Kidney (tissue), 14 donors: Measurements from ENCODE around the gene COL6A5. TPM values are rescaled to one million over a fixed set of nuclear protein-coding genes. Genes with fewer than 3 reads are reported as not detected.
"Not testable (repeated sequence)": the region's sequence is repeated elsewhere in the genome, so short reads cannot be mapped to it uniquely, and the experiment has no call there.

Source experiments
- DNase-seq, 5 donors: peaks; one replicate each; pipeline ENCODE4 v3.0.0-alpha.2; 2013 to 2020
- FAIRE-seq: peaks from 2 replicates; lab custom pipeline; 2012; peaks lifted over from hg19 to GRCh38; lab: Jason Lieb, UNC
- H3K27ac ChIP-seq, 2 donors: one replicate each; pipeline ENCODE4 v1.7.0; 2013; ENCODE audit warnings: low read depth in 2 of 2, low read length in 2 of 2, inconsistent platforms in 1 of 2
- H3K27me3 ChIP-seq: one replicate; pipeline ENCODE4 v1.7.1; 2013; ENCODE audit warnings: low read length, inconsistent platforms; ENCODE audit not compliant: control insufficient read depth, insufficient read depth
- H3K36me3 ChIP-seq, 3 donors: one replicate each; pipeline versions ENCODE4 v1.7.0 to v1.7.1; 2013; ENCODE audit warnings: low read length in 3 of 3, control low read depth in 1 of 3, inconsistent platforms in 1 of 3; ENCODE audit not compliant: insufficient read depth in 3 of 3, control insufficient read depth in 2 of 3
- H3K4me1 ChIP-seq, 3 donors: one replicate each; pipeline versions ENCODE4 v1.7.0 to v1.7.1; 2013; ENCODE audit warnings: low read length in 3 of 3, inconsistent platforms in 1 of 3, low read depth in 1 of 3; ENCODE audit not compliant: control insufficient read depth in 2 of 3, insufficient read depth in 2 of 3
- H3K4me3 ChIP-seq, 3 donors: one replicate each; pipeline versions ENCODE4 v1.7.0 to v1.8.1; 2013; ENCODE audit warnings: low read length in 3 of 3, control low read depth in 1 of 3, inconsistent platforms in 1 of 3
- H3K9ac ChIP-seq, 3 donors: one replicate each; pipeline versions ENCODE4 v1.7.0 to v1.7.1; 2013; ENCODE audit warnings: low read length in 3 of 3, control low read depth in 1 of 3, inconsistent platforms in 1 of 3
- H3K9me3 ChIP-seq, 3 donors: one replicate each; pipeline versions ENCODE4 v1.7.0 to v1.7.1; 2013; ENCODE audit warnings: low read length in 3 of 3, control low read depth in 1 of 3, inconsistent platforms in 1 of 3; ENCODE audit not compliant: control insufficient read depth in 2 of 3, insufficient read depth in 1 of 3
- intact Hi-C: fragments of 100-400 bp; cut with DNase I; formaldehyde crosslinking; loops from one replicate; pipeline ENCODE4 v1.11.1; 2022
- polyA plus RNA-seq: library from polyadenylated mRNA; stranded (reverse); fragments of 350-450 nt; fragmentation: Illumina TruSeq; extraction: RNeasy Lipid Tissue Mini Kit (QIAGEN cat#74804); gene quantifications from one replicate; pipeline ENCODE4 v1.2.3, GENCODE V29; 2014; ENCODE audit warnings: low read depth, low replicate concordance; ENCODE audit not compliant: insufficient read depth
- total RNA-seq: library from RNA; stranded (reverse); fragmentation: NEBNext Ultra II Directional; extraction: Animal tissue kit (Norgen Biotek cat#: 25700); gene quantifications from one replicate; pipeline ENCODE4 v1.2.1, GENCODE V29; 2021
- TF ChIP-seq, protein P1 (sequence below): IDR thresholded peaks from 3 replicates; pipeline ENCODE4 v1.5.1; 2012; ENCODE audit warnings: mild to moderate bottlenecking, moderate library complexity, borderline replicate concordance; ENCODE audit not compliant: insufficient read depth; ENCODE audit errors: extremely low read depth
- donor health status: control.
- donor health status: control.
- donor health status: control.
- donor health status: control.
- donor health status: control.
- donor health status: DM: yes; HTN: yes; CAD: no.
- donor health status: Normal renal cell carcinoma (clear cell type).

COL6A5 gene
- total and polyA plus RNA-seq, 2 donors from 2014 or later, result 0.41 TPM; not detected in 1

DNA sequence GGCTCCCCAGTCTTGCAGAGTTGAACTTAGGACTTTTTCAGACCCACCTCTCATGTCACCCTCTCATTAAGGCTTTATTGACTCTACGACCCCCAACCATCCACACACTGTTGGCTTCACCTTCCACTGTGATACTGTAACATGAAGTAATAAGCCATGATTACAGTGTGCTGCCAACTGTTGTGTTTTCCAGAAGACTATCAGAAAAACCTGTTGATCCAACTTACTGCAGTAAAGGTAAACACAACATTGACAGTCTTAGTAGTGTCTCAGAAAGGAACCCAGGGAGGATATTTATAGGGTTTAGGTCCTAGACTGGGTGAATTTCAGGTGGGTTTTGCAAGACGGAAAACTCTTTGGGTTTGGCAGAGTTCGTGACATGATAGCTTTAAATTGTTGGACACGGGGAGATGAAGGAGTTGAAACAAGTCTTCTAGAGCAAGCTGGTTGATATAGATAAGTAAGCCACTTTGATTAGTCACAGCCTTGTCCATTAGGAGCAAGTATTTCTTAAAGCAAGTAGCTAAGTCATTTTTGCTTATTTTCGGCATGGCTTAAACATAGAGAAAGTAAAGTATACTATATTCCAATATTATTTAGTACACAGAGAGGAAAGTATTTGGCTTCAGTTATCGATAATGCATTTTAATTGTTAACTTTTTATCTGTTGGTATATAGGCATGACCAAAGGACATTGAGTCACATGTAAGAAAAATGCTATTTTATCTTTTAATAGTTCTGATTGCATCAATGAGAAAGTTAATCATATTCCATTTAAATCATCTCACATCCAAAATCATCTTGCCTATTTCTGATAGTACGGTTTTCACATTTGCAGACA is 2.4 kb upstream of the COL6A5 start:
- H3K4me3 ChIP-seq, result no peak overlapping the region
- FAIRE-seq, result no peak
- no peak overlapping the region for H3K9ac ChIP-seq
- peaks cover 3% of the 10 kb centered on the region for H3K27me3 ChIP-seq
- H3K4me1 ChIP-seq, result no peaks in the 10 kb centered on the region
- H3K9me3 ChIP-seq, result no peaks in the 10 kb centered on the region
- no peaks in the 10 kb centered on the region for H3K36me3 ChIP-seq
- H3K27ac ChIP-seq, result no peak overlapping the region
- DNase-seq, result no peak
- intact Hi-C loops, result no loop called here
- TF ChIP-seq, protein P1, sequence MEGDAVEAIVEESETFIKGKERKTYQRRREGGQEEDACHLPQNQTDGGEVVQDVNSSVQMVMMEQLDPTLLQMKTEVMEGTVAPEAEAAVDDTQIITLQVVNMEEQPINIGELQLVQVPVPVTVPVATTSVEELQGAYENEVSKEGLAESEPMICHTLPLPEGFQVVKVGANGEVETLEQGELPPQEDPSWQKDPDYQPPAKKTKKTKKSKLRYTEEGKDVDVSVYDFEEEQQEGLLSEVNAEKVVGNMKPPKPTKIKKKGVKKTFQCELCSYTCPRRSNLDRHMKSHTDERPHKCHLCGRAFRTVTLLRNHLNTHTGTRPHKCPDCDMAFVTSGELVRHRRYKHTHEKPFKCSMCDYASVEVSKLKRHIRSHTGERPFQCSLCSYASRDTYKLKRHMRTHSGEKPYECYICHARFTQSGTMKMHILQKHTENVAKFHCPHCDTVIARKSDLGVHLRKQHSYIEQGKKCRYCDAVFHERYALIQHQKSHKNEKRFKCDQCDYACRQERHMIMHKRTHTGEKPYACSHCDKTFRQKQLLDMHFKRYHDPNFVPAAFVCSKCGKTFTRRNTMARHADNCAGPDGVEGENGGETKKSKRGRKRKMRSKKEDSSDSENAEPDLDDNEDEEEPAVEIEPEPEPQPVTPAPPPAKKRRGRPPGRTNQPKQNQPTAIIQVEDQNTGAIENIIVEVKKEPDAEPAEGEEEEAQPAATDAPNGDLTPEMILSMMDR, result no peak

DNA sequence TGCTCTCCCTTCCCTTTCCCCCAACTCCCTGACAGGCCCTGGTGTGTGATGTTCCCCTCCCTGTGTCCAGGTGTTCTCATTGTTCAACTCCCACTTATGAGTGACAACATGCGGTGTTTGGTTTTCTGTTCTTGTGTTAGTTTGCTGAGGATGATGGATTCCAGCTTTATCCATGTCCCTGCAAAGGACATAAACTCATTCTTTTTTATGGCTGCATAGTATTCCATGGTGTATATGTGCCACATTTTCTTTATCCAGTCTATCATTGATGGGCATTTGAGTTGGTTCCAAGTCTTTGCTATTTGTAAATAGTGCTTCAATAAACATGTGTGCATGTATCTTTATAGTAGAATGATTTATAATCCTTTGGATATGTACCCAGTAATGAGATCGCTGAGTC is 2.8 kb downstream of the COL6A5 start:
- H3K9me3 ChIP-seq, intact Hi-C loops, H3K27ac ChIP-seq, H3K4me3 ChIP-seq, H3K9ac ChIP-seq, DNase-seq, H3K4me1 ChIP-seq, H3K27me3 ChIP-seq, FAIRE-seq, H3K36me3 ChIP-seq: not testable (repeated sequence)

DNA sequence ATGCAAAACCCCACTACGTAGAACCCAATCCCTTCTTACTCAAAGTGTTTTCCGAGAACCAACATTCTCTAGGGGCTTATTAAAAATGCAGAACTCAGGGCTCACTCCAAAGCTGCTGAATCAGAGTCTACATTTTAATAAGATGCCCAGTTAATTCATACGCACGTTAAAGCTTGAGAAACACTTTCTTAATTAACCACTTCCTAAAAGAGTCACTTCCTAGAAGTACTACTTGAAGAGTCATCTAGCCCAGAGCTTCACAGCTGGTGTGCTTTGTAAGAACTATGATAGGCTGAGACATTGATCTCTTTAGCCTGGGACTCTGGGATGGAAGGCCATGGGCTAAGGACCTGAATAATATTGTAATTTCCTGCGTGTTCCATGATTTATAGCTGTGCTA is 9.0 kb downstream of the COL6A5 start:
- H3K27ac ChIP-seq, result no peak overlapping the region
- no peak overlapping the region for H3K4me3 ChIP-seq
- H3K36me3 ChIP-seq, result no peaks in the 10 kb centered on the region
- FAIRE-seq, result no peak
- no peak overlapping the region for H3K9ac ChIP-seq
- TF ChIP-seq, protein P1, result no peak
- no peaks in the 10 kb centered on the region for H3K27me3 ChIP-seq
- H3K4me1 ChIP-seq, result no peaks in the 10 kb centered on the region
- intact Hi-C loops, result no loop called here
- no peak for DNase-seq
- H3K9me3 ChIP-seq, result no peaks in the 10 kb centered on the region

- H3K9me3 ChIP-seq, result no peaks in the 10 kb centered on the region
- H3K4me1 ChIP-seq, result no peaks in the 10 kb centered on the region
- H3K4me3 ChIP-seq, result no peak overlapping the region
- TF ChIP-seq, protein P1, result no peak
- FAIRE-seq (no peak), DNase-seq (no peak)
- H3K9ac ChIP-seq, result no peak overlapping the region
- H3K36me3 ChIP-seq, result no peaks in the 10 kb centered on the region
- H3K27ac ChIP-seq, result no peak overlapping the region
- intact Hi-C loops, result no loop called here
- H3K27me3 ChIP-seq, result no peaks in the 10 kb centered on the region
These were observed 28.6 kb downstream of the COL6A5 start for GRCh38 chr3:130374033-130374432.
